HCT116 (cell line): ENCODE data around the gene SMIM28. TPM values are rescaled to one million over a fixed set of nuclear protein-coding genes. Genes with fewer than 3 reads are reported as not detected.
A peak's percentile ranks its signal among the peaks of the same experiment; 100 is the strongest.

Experiments used
- ATAC-seq: fragments of 200-7000 bp; cut with Tn5 transposase; 2 replicates; pipeline ENCODE4 v1.9.1; 2020; ENCODE audit warnings: mild to moderate bottlenecking, moderate library complexity
- BruUV-seq: library from RNA; stranded (reverse); fragments of 400-500 nt; replicated peaks from 2 replicates; lab custom pipeline; 2021; lab: Mats Ljungman, UMichigan
- CTCF ChIA-PET: fragments of 300-600 bp; sonication (Branson Sonifier 250); formaldehyde crosslinking; loops from one replicate; lab custom pipeline; 2021; ENCODE audit warnings: antibody characterized with exemption; lab: Charles Lee
- POLR2A ChIA-PET: fragments of 300-600, 350-600 bp; sonication (Branson Sonifier 250); formaldehyde crosslinking; loops from one replicate; lab custom pipeline; 2021; ENCODE audit warnings: antibody characterized with exemption; lab: Charles Lee
- RAD21 ChIA-PET, 2 experiments: fragments of 300-600 bp; sonication (Branson Sonifier 250); formaldehyde crosslinking; loops; one replicate each; lab custom pipeline; 2023; ENCODE audit warnings: low total read pairs in 2 of 2; ENCODE audit not compliant: uncharacterized antibody in 2 of 2, unreplicated experiment in 2 of 2, low non-redundant PET in 1 of 2; lab: Charles Lee
- DNase-seq: peaks from one replicate; pipeline ENCODE4 v3.0.0-alpha.2; 2010; ENCODE audit warnings: low read depth, low spot score
- H2AFZ ChIP-seq: fragments of 200-600 bp; shearing (Covaris generic), sonication (generic); 2 replicates; pipeline ENCODE4 v1.6.1; 2017; ENCODE audit warnings: low read depth, mixed run types, mixed read lengths, antibody characterized with exemption, low read length; ENCODE audit not compliant: poor library complexity, severe bottlenecking
- H3K27ac ChIP-seq: 2 replicates; pipeline ENCODE4 v1.5.1; 2012; ENCODE audit warnings: low read depth, low read length
- H3K27me3 ChIP-seq: fragments of 200-600 bp; sonication (generic); 2 replicates; pipeline ENCODE4 v1.6.1; 2016; ENCODE audit warnings: mixed run types, low read length, mixed read lengths; ENCODE audit not compliant: insufficient read depth
- H3K36me3 ChIP-seq, 2 experiments: fragments of 200-500 bp in 1 of 2; fragments of 200-600 bp in 1 of 2; sonication (Bioruptor generic) in 1 of 2; sonication (generic) in 1 of 2; 2 replicates each; pipeline versions ENCODE4 v1.5.1 to v1.6.1; 2014 to 2016; ENCODE audit warnings: low read length in 2 of 2, inconsistent platforms in 1 of 2, mixed read lengths in 1 of 2, mixed run types in 1 of 2; ENCODE audit not compliant: insufficient read depth in 2 of 2, control insufficient read depth in 1 of 2
- H3K4me1 ChIP-seq, 2 experiments: fragments of 200-600 bp in 1 of 2; sonication (generic) in 1 of 2; 2 replicates each; pipeline versions ENCODE4 v1.5.1 to v1.6.1; 2012 to 2017; ENCODE audit warnings: low read length in 2 of 2, inconsistent platforms in 1 of 2, mild to moderate bottlenecking in 1 of 2, mixed read lengths in 1 of 2, mixed run types in 1 of 2, moderate library complexity in 1 of 2; ENCODE audit not compliant: insufficient read depth in 2 of 2, control insufficient read depth in 1 of 2
- H3K4me2 ChIP-seq: fragments of 200-600 bp; sonication (generic); 2 replicates; pipeline ENCODE4 v1.6.1; 2017; ENCODE audit warnings: mixed run types, low read length, mixed read lengths
- H3K4me3 ChIP-seq, 2 experiments: fragments of 200-600 bp in 1 of 2; sonication (generic) in 1 of 2; replicated peaks in 1 of 2; 2 replicates each; pipeline ENCODE4 v1.5.1; 2011 to 2016; ENCODE audit warnings: low read length in 2 of 2, control low read depth in 1 of 2, low read depth in 1 of 2, mild to moderate bottlenecking in 1 of 2, mixed read lengths in 1 of 2, mixed run types in 1 of 2
- H3K79me2 ChIP-seq: fragments of 200-600 bp; sonication (generic); 2 replicates; pipeline ENCODE4 v1.6.1; 2017; ENCODE audit warnings: mild to moderate bottlenecking, mixed run types, low read length, moderate library complexity, mixed read lengths; ENCODE audit not compliant: insufficient read depth
- H3K9ac ChIP-seq: fragments of 200-600 bp; sonication (generic); 2 replicates; pipeline ENCODE4 v1.6.1; 2016; ENCODE audit warnings: low read length, mixed read lengths
- H3K9me2 ChIP-seq: fragments of 200-600 bp; sonication (generic), shearing (Covaris generic); 2 replicates; pipeline ENCODE4 v1.6.1; 2017; ENCODE audit warnings: mixed run types, mild to moderate bottlenecking, moderate library complexity; ENCODE audit not compliant: insufficient read depth
- H3K9me3 ChIP-seq, 2 experiments: fragments of 200-500 bp in 1 of 2; fragments of 200-600 bp in 1 of 2; sonication (Bioruptor generic) in 1 of 2; sonication (generic) in 1 of 2; 2 replicates each; pipeline ENCODE4 v1.6.1; 2014 to 2017; ENCODE audit warnings: low read length in 2 of 2, mixed read lengths in 2 of 2, inconsistent platforms in 1 of 2, low read depth in 1 of 2, mild to moderate bottlenecking in 1 of 2, mixed run types in 1 of 2, moderate library complexity in 1 of 2; ENCODE audit not compliant: control insufficient read depth in 1 of 2, insufficient read depth in 1 of 2
- H4K20me1 ChIP-seq: fragments of 200-600 bp; sonication (generic), shearing (Covaris generic); 2 replicates; pipeline ENCODE4 v1.6.1; 2017; ENCODE audit warnings: mixed run types, mild to moderate bottlenecking, moderate library complexity; ENCODE audit not compliant: insufficient read depth
- EZH2 ChIP-seq: fragments of 200-600 bp; sonication (generic); IDR thresholded peaks from 2 replicates; pipeline ENCODE4 v1.6.1; 2017; ENCODE audit warnings: antibody characterized with exemption, mixed run types
- EZH2phosphoT487 ChIP-seq: fragments of 200-600 bp; IDR thresholded peaks from 2 replicates; pipeline ENCODE4 v1.6.1; 2018; ENCODE audit warnings: antibody characterized with exemption, borderline replicate concordance
- ZFX ChIP-seq: fragments of 450-650 bp; IDR thresholded peaks from 2 replicates; pipeline ENCODE4 v1.6.1; 2017
- intact Hi-C: fragments of 100-400 bp; cut with micrococcal nuclease; formaldehyde crosslinking; loops from 2 replicates; pipeline ENCODE4 v1.10.0; 2022
- total RNA-seq: library from RNA; stranded (reverse); gene quantifications from one replicate; pipeline ENCODE4 v1.2.1, GENCODE V29; 2021; ENCODE audit not compliant: unreplicated experiment

SMIM28 gene
- total RNA-seq, 1 experiment from 2014 or later, result not detected

GRCh38 chr6:138404666-138405337, 27.1 kb downstream of the SMIM28 start:
- RAD21 ChIA-PET, result no interaction called here
- no TSS peak for BruUV-seq
- Histone ChIP-seq H3K9ac (peak overlapping the region; percentile 82), H3K27ac (peak overlapping the region; percentile 80), H3K36me3 (peaks cover 19 to 25% of the 10 kb centered on the region in 2 experiments; a peak in 3 of 4 replicates), H3K4me1 (peaks cover 8 to 20% of the 10 kb centered on the region in 2 experiments; a peak in 3 of 4 replicates), H2AFZ (no peak overlapping the region), H3K27me3 (no peaks in the 10 kb centered on the region), H3K9me3 (no peaks in the 10 kb centered on the region), H3K9me2 (no peaks in the 10 kb centered on the region), H4K20me1 (no peaks in the 10 kb centered on the region), H3K79me2 (no peaks in the 10 kb centered on the region; the same call in 1 of the 2 replicates), H3K4me3 (peak overlapping the region; percentile 77 to 84), H3K4me2 (peak overlapping the region; percentile 79)
- POLR2A ChIA-PET, result no interaction called here
- DNase-seq, result no peak
- CTCF ChIA-PET, result interaction anchor here (0.9 to 1.5 kb wide), 5 partner anchors 15 to 289 kb away, joined by 3 to 10 read pairs (median 5); no protein-coding TSS in a partner anchor
- ATAC-seq, result peak; percentile 5; the same call in 1 of the 2 replicates
- intact Hi-C loops, result loop anchor here (1.0 to 2.0 kb wide), 3 partner anchors 116 to 404 kb away; no protein-coding TSS in a partner anchor
- TF ChIP-seq EZH2 (no peak), ZFX (peak; percentile 30)
- TF ChIP-seq, all 23 proteins: peak for 1

DNA sequence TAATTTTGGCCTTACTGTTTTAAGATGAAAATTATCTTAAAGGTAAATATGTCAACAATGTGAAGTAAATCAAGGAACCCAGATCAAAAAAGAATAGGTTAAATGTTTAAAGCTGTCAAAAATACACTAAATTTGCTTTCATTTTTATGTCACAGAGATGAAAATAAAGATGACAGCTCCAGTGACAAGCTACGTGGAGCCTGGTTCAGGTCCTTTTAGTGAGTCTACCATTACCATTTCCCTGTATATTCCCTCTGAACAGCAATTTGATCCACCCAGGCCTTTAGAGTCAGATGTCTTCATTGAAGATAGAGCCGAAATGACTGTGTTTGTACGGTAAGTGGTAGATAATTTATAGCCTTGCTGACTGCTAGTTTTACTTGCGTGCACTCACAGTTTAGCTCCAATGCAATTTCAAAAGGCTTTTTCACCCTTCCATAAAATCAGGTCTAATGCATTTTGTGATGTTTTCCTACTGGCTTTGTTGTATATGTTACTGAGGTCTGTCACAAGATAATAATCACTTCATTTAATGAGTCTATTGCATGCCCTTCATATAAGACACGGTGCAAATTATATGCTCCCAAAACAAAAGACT, 28.2 kb downstream of the SMIM28 start:
- DNase-seq, result no peak
- ChIA-PET POLR2A (no interaction called here), CTCF (interaction anchor here (0.9 kb wide), 1 partner anchor 289 kb away, joined by 3 read pairs; no protein-coding TSS in a partner anchor), RAD21 (no interaction called here)
- no peaks in the 10 kb centered on the region; the same call in 1 of the 2 replicates for H3K79me2 ChIP-seq
- no peak overlapping the region for H3K27ac ChIP-seq
- no peak overlapping the region for H3K4me2 ChIP-seq
- H4K20me1 ChIP-seq, result no peaks in the 10 kb centered on the region
- H3K9ac ChIP-seq, result no peak overlapping the region
- TSS peak; percentile 41 for BruUV-seq
- peaks cover 19 to 27% of the 10 kb centered on the region in 2 experiments; a peak in 3 of 4 replicates for H3K36me3 ChIP-seq
- H3K9me2 ChIP-seq, result no peaks in the 10 kb centered on the region
- H3K4me3 ChIP-seq, result no peak overlapping the region
- peaks cover 12 to 25% of the 10 kb centered on the region in 2 experiments for H3K4me1 ChIP-seq
- ATAC-seq, result no peak
- TF ChIP-seq EZH2phosphoT487, result no peak
- intact Hi-C loops, result loop anchor here (2.0 kb wide), 1 partner anchor 117 kb away; no protein-coding TSS in a partner anchor
- no peak overlapping the region for H2AFZ ChIP-seq
- no peaks in the 10 kb centered on the region for H3K9me3 ChIP-seq
- H3K27me3 ChIP-seq, result no peaks in the 10 kb centered on the region
